HG02870 (cell line): ENCODE results near the gene LEPROT.
A peak's percentile ranks its signal among the peaks of the same experiment; 100 is the strongest.

Source experiments
- ATAC-seq: cut with Tn5 transposase; IDR thresholded peaks from one replicate; pipeline ENCODE4 v1.9.1; 2021; ENCODE audit warnings: mild to moderate bottlenecking, moderate library complexity; ENCODE audit not compliant: unreplicated experiment

LEPROT gene

GRCh38 chr1:65412256-65412983 lies 8.0 kb upstream of the LEPROT start:
- ATAC-seq, result no peak

- ATAC-seq, result no peak
Measured at GRCh38 chr1:65412984-65413375, 7.5 kb upstream of the LEPROT start.

GRCh38 chr1:65414538-65414937 lies 5.9 kb upstream of the LEPROT start:
- ATAC-seq, result no peak

GRCh38 chr1:65416767-65417166 lies 3.7 kb upstream of the LEPROT start:
- no peak for ATAC-seq

GRCh38 chr1:65417729-65418128 lies 2.7 kb upstream of the LEPROT start:
- no peak for ATAC-seq

GRCh38 chr1:65418522-65419185 lies 1.8 kb upstream of the LEPROT start:
- ATAC-seq, result no peak

GRCh38 chr1:65419681-65420589 lies 533 bp upstream of the LEPROT start:
- peak; percentile 92 for ATAC-seq

- no peak for ATAC-seq
Measured at GRCh38 chr1:65421351-65422025, 1.0 kb downstream of the LEPROT start.

GRCh38 chr1:65422241-65423203 lies 2.1 kb downstream of the LEPROT start:
- ATAC-seq, result no peak

GRCh38 chr1:65423884-65424572 lies 3.6 kb downstream of the LEPROT start:
- no peak for ATAC-seq

GRCh38 chr1:65424573-65424889 lies 4.1 kb downstream of the LEPROT start:
- ATAC-seq, result no peak

- no peak for ATAC-seq
Measured at GRCh38 chr1:65425006-65425405, 4.5 kb downstream of the LEPROT start.

GRCh38 chr1:65425697-65426096 lies 5.2 kb downstream of the LEPROT start:
- no peak for ATAC-seq

- no peak for ATAC-seq
Measured at GRCh38 chr1:65429078-65429477, 8.6 kb downstream of the LEPROT start.

- ATAC-seq, result no peak
Measured at GRCh38 chr1:65429806-65430205, 9.3 kb downstream of the LEPROT start.

- no peak for ATAC-seq
Measured at GRCh38 chr1:65431111-65431705, 10.7 kb downstream of the LEPROT start.

- no peak for ATAC-seq
Measured at GRCh38 chr1:65432918-65433317, 12.4 kb downstream of the LEPROT start.

GRCh38 chr1:65434255-65434654 lies 13.8 kb downstream of the LEPROT start:
- no peak for ATAC-seq

- ATAC-seq, result no peak
Measured at GRCh38 chr1:65434760-65435159, 14.3 kb downstream of the LEPROT start.
